ENCODE results near the gene DYNC2H1. TPM values are rescaled to one million over a fixed set of nuclear protein-coding genes. Genes with fewer than 3 reads are reported as not detected.

The DYNC2H1 gene
- total RNA-seq, 1 experiment from 2014 or later, result 12.4 TPM

GRCh38 chr11:103380031-103380430 lies 270.8 kb downstream of the DYNC2H1 start:
- Histone ChIP-seq H3K27ac (ENCODE audit: low read length) (no peak overlapping the region), H3K4me3 (ENCODE audit: low read depth in 2 of 2, low read length in 2 of 2) (no peak overlapping the region), H3K9me3 (ENCODE audit: control insufficient read depth, insufficient read depth, low read depth, low read length) (no peaks in the 10 kb centered on the region), H3K36me3 (ENCODE audit: control insufficient read depth, insufficient read depth, low read length) (no peaks in the 10 kb centered on the region), H3K4me1 (ENCODE audit: control insufficient read depth, insufficient read depth, low read length) (no peaks in the 10 kb centered on the region), H3K27me3 (ENCODE audit: control insufficient read depth, insufficient read depth, low read length) (no peaks in the 10 kb centered on the region)
- ChIA-PET CTCF (no interaction called here), POLR2A (interaction anchor here (0.7 kb wide), 1 partner anchor 341 kb away, joined by 5 read pairs; no protein-coding TSS in a partner anchor)
- intact Hi-C loops (cut with micrococcal nuclease; ENCODE audit: unreplicated experiment) (no loop called here), in situ Hi-C loops (cut with HindIII; ENCODE audit: low pct_unique_long_range_greater_than_20kb, low sequenced_read_pairs) (no loop called here)
- no peak for TF ChIP-seq CTCF (IDR thresholded peaks at IDR 0.05)
- no peak for TF ChIP-seq POLR2AphosphoS5 (IDR thresholded peaks at IDR 0.05; ENCODE audit: low read depth, low read length)
- TF ChIP-seq SIN3A (IDR thresholded peaks at IDR 0.05; ENCODE audit: borderline replicate concordance, insufficient read depth, low read depth, low read length), result no peak
- no peak for TF ChIP-seq REST (IDR thresholded peaks at IDR 0.05; ENCODE audit: insufficient read depth in 1 of 2, low read depth in 2 of 2, low read length in 1 of 2)
- no peak for TF ChIP-seq TCF7L2 (IDR thresholded peaks at IDR 0.05; ENCODE audit: low read depth, low read length)
- DNase-seq (ENCODE audit: low read depth, low spot score) (no peak), ATAC-seq (no peak)
- BruUV-seq (replicated peaks), result no TSS peak

- H3K36me3 ChIP-seq (ENCODE audit: control insufficient read depth, insufficient read depth, low read length), result no peaks in the 10 kb centered on the region
- intact Hi-C loops (cut with micrococcal nuclease; ENCODE audit: unreplicated experiment), result no loop called here
- ATAC-seq, result no peak
- in situ Hi-C loops (cut with HindIII; ENCODE audit: low pct_unique_long_range_greater_than_20kb, low sequenced_read_pairs), result no loop called here
- no peak for TF ChIP-seq CTCF (IDR thresholded peaks at IDR 0.05)
- ChIA-PET POLR2A (no interaction called here), CTCF (no interaction called here)
- no TSS peak for BruUV-seq (replicated peaks)
- H3K4me3 ChIP-seq (ENCODE audit: low read depth in 2 of 2, low read length in 2 of 2), result no peak overlapping the region
- H3K9me3 ChIP-seq (ENCODE audit: control insufficient read depth, insufficient read depth, low read depth, low read length), result no peaks in the 10 kb centered on the region
- no peak for DNase-seq (ENCODE audit: low read depth, low spot score)
- no peaks in the 10 kb centered on the region for H3K4me1 ChIP-seq (ENCODE audit: control insufficient read depth, insufficient read depth, low read length)
- no peak overlapping the region for H3K27ac ChIP-seq (ENCODE audit: low read length)
- no peaks in the 10 kb centered on the region for H3K27me3 ChIP-seq (ENCODE audit: control insufficient read depth, insufficient read depth, low read length)
These were observed 275.4 kb downstream of the DYNC2H1 start for GRCh38 chr11:103384652-103385051.

- in situ Hi-C loops (cut with HindIII; ENCODE audit: low pct_unique_long_range_greater_than_20kb, low sequenced_read_pairs) (no loop called here), intact Hi-C loops (cut with micrococcal nuclease; ENCODE audit: unreplicated experiment) (no loop called here)
- POLR2A ChIA-PET, result no interaction called here
- TF ChIP-seq SIN3A (IDR thresholded peaks at IDR 0.05; ENCODE audit: borderline replicate concordance, insufficient read depth, low read depth, low read length), result no peak
- ATAC-seq (no peak), DNase-seq (ENCODE audit: low read depth, low spot score) (no peak)
- Histone ChIP-seq H3K27ac (ENCODE audit: low read length) (no peak overlapping the region), H3K36me3 (ENCODE audit: control insufficient read depth, insufficient read depth, low read length) (no peaks in the 10 kb centered on the region), H3K4me1 (ENCODE audit: control insufficient read depth, insufficient read depth, low read length) (no peaks in the 10 kb centered on the region), H3K9me3 (ENCODE audit: control insufficient read depth, insufficient read depth, low read depth, low read length) (no peaks in the 10 kb centered on the region), H3K4me3 (ENCODE audit: low read depth in 2 of 2, low read length in 2 of 2) (no peak overlapping the region), H3K27me3 (ENCODE audit: control insufficient read depth, insufficient read depth, low read length) (no peaks in the 10 kb centered on the region)
- no TSS peak for BruUV-seq (replicated peaks)
- CTCF ChIA-PET, result no interaction called here
These were observed 286.4 kb downstream of the DYNC2H1 start for GRCh38 chr11:103395612-103396011.

Measured in Panc1 (cell line).